VCaP (cell line): ENCODE data around the gene GPR132.

ENCODE experiments used
- H3K27ac ChIP-seq: fragments of 450-650 bp; 2 replicates; pipeline ENCODE4 v1.5.1; 2017
- TF ChIP-seq, protein P1 (sequence below): fragments of 450-650 bp; conservative IDR thresholded peaks from 2 replicates; pipeline ENCODE4 v1.5.1; 2017; ENCODE audit warnings: mild to moderate bottlenecking, moderate library complexity

GPR132 gene

DNA sequence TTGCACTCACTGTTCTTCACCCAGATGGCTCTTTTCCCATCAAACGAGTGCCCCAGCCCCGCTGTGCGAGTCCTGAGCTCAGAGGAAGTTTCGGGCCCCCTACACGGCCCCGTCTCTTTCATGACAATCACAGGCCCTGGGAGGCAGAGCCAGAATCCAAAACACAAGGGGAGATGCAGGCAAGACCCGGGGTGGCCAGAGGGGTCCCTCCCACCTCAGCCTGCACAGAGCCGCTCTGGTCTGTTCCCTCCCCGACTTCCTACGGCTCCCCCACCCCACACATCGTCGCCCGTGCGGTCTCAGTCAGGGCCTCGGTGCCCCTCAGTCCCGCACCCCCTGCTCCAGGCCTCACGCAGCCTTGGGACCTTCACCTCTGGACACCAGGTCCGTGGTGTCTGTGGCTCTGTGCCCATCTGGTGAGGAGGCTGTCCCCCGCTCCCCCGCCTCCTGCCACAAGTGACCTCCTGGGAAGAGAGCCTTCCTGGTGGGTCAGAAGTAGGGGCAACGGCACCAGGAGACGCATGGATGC lies 8.9 kb downstream of the GPR132 start:
- TF ChIP-seq, protein P1, sequence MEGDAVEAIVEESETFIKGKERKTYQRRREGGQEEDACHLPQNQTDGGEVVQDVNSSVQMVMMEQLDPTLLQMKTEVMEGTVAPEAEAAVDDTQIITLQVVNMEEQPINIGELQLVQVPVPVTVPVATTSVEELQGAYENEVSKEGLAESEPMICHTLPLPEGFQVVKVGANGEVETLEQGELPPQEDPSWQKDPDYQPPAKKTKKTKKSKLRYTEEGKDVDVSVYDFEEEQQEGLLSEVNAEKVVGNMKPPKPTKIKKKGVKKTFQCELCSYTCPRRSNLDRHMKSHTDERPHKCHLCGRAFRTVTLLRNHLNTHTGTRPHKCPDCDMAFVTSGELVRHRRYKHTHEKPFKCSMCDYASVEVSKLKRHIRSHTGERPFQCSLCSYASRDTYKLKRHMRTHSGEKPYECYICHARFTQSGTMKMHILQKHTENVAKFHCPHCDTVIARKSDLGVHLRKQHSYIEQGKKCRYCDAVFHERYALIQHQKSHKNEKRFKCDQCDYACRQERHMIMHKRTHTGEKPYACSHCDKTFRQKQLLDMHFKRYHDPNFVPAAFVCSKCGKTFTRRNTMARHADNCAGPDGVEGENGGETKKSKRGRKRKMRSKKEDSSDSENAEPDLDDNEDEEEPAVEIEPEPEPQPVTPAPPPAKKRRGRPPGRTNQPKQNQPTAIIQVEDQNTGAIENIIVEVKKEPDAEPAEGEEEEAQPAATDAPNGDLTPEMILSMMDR = no peak
- H3K27ac ChIP-seq = no peak overlapping the region

- TF ChIP-seq, protein P1 = no peak
- H3K27ac ChIP-seq = no peak overlapping the region
Measured at GRCh38 chr14:105055736-105056302, 9.4 kb downstream of the GPR132 start.

GRCh38 chr14:105055334-105055733 lies 9.9 kb downstream of the GPR132 start:
- no peak overlapping the region for H3K27ac ChIP-seq
- TF ChIP-seq, protein P1 = no peak

GRCh38 chr14:105053996-105054395 lies 11.2 kb downstream of the GPR132 start:
- TF ChIP-seq, protein P1 = no peak
- no peak overlapping the region for H3K27ac ChIP-seq

DNA sequence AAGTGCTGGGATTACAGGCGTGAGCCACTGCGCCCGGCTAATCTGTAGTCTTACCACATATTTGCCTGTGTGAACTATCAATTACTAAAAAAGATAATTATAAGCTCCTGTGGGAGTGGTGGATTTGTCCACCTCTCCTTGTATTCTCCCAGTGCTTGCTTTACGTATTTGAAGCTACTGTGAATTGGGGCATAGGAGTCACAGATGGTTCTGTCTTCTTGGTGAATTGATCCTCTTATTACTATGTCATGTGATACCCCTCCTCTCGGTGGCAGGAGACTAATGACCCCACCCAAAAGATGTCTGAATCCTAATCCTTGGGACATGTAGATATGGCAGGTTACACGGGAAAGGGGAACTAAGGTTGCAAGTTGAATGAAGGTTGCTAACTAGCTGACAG lies 11.8 kb downstream of the GPR132 start:
- TF ChIP-seq, protein P1 = no peak
- H3K27ac ChIP-seq = no peak overlapping the region

- TF ChIP-seq, protein P1 = no peak
- no peak overlapping the region for H3K27ac ChIP-seq
Measured at GRCh38 chr14:105052110-105052458, 13.1 kb downstream of the GPR132 start.

GRCh38 chr14:105051182-105052109 lies 13.8 kb downstream of the GPR132 start:
- TF ChIP-seq, protein P1 = no peak
- H3K27ac ChIP-seq = no peak overlapping the region
